Hematopoietic multipotent progenitor cell treated with erythropoietin and hydrocortisone succinate and interleukin-3 and kit ligand, for 17 days (in vitro differentiated cells): ENCODE data around the gene OGFRL1.

Experiments used
- DNase-seq: peaks from one replicate; pipeline ENCODE4 v3.0.0-alpha.2; 2015; ENCODE audit warnings: low spot score

OGFRL1 gene

DNA sequence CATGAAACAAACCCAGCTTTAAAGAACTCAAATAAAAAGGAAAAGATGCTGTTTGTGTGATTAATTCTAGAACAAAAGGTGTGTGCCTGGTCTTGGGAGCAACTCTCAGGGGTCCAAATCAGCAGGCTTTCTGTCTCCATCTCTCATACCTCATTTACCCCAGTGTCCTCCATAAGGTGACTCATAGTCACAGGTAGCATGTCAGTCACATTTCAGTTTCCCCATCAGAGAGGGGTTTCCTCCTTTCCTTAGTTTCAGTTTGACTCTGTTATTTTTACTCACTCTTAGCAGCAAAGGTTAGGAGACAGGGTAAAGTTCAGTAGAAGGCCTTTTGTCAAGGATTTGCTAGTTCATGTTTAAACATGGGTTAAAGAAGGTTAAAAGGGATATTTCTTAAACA, 46.2 kb downstream of the OGFRL1 start:
- no peak for DNase-seq

DNA sequence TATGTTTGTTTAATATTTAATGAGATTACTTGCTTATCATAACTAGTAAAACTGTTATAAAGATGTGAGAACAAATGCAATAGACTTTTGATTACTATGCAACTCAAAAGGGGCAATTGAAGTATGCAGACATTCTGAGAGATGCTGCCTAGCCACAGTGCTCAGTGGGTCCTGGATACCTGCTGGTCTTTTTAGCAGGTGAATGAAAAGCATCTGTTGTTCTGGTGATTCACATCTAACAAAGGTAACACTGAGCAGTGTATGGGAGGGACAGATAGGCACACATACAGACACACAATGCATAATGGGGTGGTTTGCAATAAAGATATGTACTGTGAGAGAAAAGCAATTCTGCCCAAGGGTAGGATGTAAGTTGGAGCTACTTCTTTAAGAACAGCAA, 46.9 kb downstream of the OGFRL1 start:
- DNase-seq: no peak

DNA sequence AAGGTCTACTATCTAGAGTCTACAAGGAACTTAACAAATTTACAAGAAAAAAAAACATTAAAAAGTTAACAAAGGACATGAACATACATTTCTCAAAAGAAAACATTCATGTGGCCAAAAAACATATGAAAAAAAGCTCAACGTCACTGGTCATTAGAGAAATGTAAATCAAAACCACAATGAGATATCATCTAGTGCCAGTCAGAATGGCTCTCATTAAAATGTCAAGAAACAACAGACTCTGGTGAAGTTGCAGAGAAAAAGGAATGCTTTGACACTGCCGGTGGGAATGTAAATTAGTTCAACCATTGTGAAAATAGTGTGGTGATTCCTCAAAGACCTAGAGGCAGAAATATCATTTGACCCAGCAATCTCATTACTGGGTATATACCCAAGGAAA, 48.3 kb downstream of the OGFRL1 start:
- DNase-seq: no peak

DNA sequence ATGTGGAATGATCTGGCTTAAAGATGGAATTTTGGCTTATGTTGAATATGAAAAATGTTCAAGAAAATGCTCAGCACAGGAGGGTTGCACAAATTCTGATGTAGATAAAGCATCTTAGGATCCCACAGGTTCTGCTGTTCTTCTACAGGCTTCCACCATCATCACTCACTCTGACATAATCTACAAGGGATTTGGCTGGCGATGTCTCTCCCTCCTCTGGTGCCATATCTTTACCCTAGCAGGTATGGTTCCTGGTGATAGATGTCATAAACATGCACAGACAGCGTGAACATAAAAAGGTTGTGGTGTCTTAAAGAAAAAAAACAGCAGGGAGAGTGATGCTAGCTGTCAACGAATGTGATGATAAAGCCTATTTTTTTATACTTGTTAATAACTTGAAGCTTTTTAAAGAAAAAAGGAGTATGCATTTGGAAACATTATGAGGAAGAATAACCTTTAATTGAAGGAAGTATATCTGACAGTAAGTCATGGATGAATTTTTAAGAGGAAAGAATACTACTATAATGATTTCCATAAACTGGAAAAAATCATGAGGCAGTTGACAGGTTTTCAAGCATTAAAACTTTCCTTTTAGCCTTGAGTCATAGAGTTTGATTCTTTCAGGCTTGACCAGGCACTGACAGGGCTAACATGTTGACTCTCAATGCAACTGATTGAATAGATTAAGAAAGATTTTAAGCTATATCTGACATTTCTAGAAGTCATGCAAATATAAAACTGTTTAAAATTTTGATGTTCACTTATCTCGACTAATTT, 50.1 kb downstream of the OGFRL1 start:
- no peak for DNase-seq

DNA sequence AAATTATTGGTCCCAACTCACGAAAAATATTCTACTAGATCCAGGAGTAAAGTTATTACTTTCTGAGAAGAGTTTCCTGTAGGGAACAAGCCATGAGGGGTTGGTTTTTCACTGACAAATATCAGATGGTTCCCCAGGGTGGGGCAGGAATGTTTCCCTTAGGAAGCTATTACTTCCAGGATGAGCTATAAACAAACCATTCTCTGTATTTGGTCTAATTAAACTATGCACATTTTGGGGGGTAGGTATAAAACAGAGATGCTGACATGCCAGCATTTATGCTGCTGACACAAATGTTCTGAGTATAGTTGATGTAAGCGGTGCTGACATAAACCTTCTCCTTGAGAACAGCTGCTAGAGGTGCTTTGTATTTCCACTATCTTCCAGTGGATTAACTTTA, 54.2 kb downstream of the OGFRL1 start:
- DNase-seq: no peak

DNA sequence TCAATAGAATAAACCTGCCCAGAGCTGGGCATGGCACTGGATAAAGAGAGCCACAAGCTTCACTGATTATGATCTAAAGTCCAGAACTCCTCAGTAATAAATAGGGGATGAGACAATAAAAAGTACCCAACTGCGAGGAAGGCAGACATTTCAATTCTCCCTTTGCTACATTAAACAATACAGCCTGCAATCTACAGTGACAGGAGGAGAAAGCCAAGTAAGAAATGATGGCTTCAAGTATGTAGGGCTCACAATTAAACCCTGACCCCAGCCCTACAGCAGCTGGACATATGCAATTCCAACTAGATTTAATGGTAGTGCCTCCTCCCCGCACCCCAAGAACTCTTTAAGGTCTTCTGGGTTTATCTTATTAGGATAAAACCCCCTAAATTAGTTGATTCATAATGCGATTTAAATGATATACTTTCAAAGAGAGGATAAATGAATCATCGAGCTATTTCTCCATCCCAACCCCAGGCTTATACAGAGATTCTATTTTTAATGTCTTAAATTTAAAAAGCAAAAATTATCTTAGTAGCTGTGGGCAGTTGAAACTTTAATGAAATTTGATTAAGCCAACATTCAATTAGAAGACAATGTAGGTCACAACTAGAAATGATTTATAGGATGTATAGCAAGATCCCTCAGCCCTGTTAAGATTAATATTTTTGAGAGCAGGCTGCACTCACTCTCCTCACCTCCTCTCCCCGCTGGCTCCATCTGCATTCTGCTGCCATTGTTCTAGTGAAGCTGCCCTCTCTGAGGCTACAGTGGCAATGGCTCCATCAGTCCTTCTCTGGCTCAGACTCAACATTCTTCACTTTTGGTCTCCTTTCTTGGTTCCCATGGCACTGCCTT, 57.1 kb downstream of the OGFRL1 start:
- no peak for DNase-seq

DNA sequence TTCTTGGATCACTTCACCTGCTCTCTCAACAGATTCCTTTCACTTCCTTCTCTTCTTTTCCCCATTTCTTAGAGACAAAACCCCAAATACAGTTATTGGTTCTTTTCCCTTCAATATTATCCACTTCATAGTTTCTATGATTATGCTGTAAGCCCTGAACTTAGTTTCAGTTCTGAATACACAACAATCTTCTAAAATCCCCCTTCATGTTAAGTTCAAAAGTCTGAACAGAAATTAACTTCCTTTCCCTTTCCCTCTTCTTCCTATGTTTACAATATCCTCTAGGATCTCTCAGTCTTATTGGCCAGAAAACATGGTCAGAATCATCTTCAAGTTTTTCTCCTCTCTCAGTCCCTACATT, 57.7 kb downstream of the OGFRL1 start:
- DNase-seq: no peak

DNA sequence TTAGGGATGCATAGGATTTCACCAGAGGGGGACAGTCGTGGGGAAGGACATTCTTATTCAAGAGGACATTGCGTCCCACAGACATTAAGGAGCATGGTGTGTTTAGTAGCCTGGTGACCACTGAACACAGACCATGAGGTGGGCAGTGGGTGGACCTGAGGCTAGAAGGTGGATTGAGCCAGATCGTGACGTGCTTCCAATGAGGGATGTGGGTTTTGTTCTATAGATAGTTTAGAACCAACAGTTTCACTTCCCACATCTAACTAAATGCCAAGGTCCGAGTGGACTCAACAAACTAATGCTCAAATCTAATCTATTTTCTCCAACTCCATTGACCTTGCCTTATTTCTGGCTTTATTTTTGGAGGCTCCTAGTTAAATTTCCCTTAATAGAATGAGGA, 58.5 kb downstream of the OGFRL1 start:
- no peak for DNase-seq

DNA sequence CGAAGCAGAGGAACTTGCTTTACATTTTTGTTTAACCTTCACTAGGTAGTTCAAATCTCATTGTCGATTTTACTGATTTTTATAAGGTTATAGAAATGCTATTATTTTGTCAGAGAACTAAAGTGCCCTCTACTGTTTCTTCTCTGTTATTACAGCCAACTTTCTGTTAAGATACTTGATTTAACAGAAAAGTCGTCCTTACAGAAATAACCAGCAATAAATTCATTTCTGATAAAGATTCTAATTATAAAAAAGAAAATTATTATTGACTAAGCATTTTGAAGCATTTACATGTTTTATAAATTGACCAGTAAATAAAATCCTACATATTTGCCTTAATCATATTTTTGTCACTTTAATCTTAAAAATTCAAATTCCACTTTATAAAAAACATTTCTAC, 60.8 kb downstream of the OGFRL1 start:
- DNase-seq: peak; percentile 11

DNA sequence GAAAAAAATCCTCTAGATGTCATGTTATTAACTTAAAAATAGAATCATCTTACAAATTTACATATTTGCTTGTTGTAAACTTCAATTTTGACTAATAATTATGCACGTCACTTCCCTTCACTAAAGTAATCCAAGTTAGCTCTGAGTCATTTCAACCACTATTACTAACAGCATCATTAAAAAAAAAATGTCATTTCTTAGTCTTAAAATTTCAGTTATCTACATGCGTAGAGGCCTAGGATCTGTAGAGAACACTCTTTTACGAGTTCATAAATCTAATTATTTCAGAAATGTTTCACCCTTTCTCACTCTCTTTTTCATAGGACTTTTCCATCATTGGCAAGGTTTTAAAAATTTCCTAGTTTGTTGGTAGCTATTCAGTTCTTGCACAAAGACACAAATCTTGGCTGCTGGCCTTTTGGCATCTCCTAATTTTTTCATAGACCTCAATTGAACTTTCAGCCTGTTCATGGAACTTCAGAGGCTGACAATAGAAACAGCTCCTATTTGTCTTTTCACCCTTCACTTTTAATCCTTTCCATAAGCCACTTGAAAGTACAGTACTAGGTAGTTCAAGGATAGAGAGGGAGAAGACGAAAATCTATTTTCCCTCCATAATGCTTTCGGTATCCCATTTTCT, 61.5 kb downstream of the OGFRL1 start:
- no peak for DNase-seq

DNA sequence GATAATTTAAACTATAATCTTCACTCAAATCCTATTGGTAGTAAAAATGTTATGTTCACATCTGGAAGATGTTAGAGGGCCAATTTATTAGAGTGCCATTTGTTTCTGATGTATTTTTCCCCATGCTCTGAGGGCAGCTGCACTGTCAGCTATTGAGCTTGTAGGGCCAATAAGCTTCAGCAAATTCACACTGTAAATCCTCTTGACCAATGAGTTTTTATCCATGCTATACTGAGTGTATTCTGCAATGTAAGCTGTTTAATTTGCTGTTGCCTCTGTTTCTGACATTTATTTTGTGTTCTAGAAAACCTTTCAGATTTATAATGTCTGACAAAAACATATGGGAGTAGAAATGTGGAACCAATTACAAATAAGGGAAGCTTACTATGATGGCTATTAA, 62.6 kb downstream of the OGFRL1 start:
- no peak for DNase-seq
